ENCODE results near the gene TMEM190.
"Not testable (repeated sequence)": the region's sequence is repeated elsewhere in the genome, so short reads cannot be mapped to it uniquely, and the experiment has no call there.

The TMEM190 gene

DNA sequence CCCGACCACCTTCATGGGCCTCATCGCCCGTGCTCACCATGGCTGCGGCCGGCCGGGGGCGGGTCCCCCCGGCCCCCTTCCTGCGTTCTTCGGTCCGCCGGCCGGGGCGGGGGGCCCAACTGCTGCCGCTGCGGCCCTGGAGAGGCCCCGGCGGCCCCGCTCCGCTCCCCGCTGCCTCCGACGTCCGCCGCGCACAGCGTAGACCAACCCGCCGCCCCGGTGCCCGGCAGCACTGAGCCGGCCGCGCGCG lies 30.8 kb downstream of the TMEM190 start, which contains the start of gene UBE2S:
Gene UBE2S (minus strand): TSS at position 239 of the 250 bp plus-strand sequence. CDS start 199 bp downstream, at position 40.
- H3K4me3 ChIP-seq (ENCODE audit: low read depth, low read length), result peak within 1 kb of the TSS; percentile 82
- peak; percentile 95 for TF ChIP-seq POLR2A (IDR thresholded peaks at IDR 0.05; ENCODE audit: extremely low read depth, insufficient read length)
- DNase-seq (ENCODE audit: low read depth), result not testable (repeated sequence)

- DNase-seq (ENCODE audit: low read depth), result peak; percentile 98
- TF ChIP-seq MAX (IDR thresholded peaks at IDR 0.05; ENCODE audit: low read depth, low read length) (peak; percentile 86), POLR2A (IDR thresholded peaks at IDR 0.05; ENCODE audit: extremely low read depth, insufficient read length) (peak; percentile 20), CTCF (IDR thresholded peaks at IDR 0.05; ENCODE audit: low read depth, low read length) (no peak), MYC (IDR thresholded peaks at IDR 0.05; ENCODE audit: low read depth, low read length) (peak; percentile 96)
Observed at GRCh38 chr19:55407800-55408532, 31.3 kb downstream of the TMEM190 start.

GRCh38 chr19:55408533-55408872 lies 31.9 kb downstream of the TMEM190 start:
- H3K4me3 ChIP-seq (ENCODE audit: low read depth, low read length), result no peak overlapping the region
- TF ChIP-seq MYC (IDR thresholded peaks at IDR 0.05; ENCODE audit: low read depth, low read length), result no peak
- TF ChIP-seq CTCF (IDR thresholded peaks at IDR 0.05; ENCODE audit: low read depth, low read length), result no peak
- TF ChIP-seq POLR2A (IDR thresholded peaks at IDR 0.05; ENCODE audit: extremely low read depth, insufficient read length), result no peak
- TF ChIP-seq MAX (IDR thresholded peaks at IDR 0.05; ENCODE audit: low read depth, low read length), result no peak
- no peak for DNase-seq (ENCODE audit: low read depth)

More at GRCh38 chr19:55407800-55408532, 31.3 kb downstream of the TMEM190 start:
- H3K4me3 ChIP-seq (ENCODE audit: low read depth, low read length), result no peak overlapping the region

- DNase-seq (ENCODE audit: low read depth); H3K4me3 ChIP-seq (ENCODE audit: low read depth, low read length): not testable (repeated sequence)
Observed at GRCh38 chr19:55409179-55409578, 32.6 kb downstream of the TMEM190 start.

DNA sequence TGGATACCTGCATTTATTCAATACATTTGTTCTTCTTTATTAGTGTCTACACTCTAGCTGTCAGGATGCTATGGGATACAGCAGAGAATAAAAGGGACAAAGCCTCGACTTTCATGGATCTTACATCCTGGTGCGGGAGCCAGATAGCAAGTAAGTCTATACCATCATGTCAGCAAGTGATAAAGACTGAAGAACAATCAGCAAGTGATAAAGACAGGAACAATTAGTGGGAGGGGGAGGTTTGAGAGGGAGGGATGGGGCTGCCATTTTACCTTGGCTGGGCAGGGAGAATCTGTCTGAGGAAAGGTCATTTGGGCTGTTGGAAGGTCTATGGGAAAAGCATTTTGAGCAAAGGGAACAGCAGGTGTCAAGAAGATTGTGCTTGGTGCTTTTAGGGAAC lies 33.5 kb downstream of the TMEM190 start:
- no peak overlapping the region for H3K4me3 ChIP-seq (ENCODE audit: low read depth, low read length)
- no peak for DNase-seq (ENCODE audit: low read depth)
- TF ChIP-seq MAX (IDR thresholded peaks at IDR 0.05; ENCODE audit: low read depth, low read length) (no peak), CTCF (IDR thresholded peaks at IDR 0.05; ENCODE audit: low read depth, low read length) (no peak), MYC (IDR thresholded peaks at IDR 0.05; ENCODE audit: low read depth, low read length) (no peak), POLR2A (IDR thresholded peaks at IDR 0.05; ENCODE audit: extremely low read depth, insufficient read length) (no peak)

- TF ChIP-seq CTCF (IDR thresholded peaks at IDR 0.05; ENCODE audit: low read depth, low read length), result peak; percentile 47
- TF ChIP-seq MAX (IDR thresholded peaks at IDR 0.05; ENCODE audit: low read depth, low read length), result no peak
- peak; percentile 72 for DNase-seq (ENCODE audit: low read depth)
- no peak overlapping the region for H3K4me3 ChIP-seq (ENCODE audit: low read depth, low read length)
Observed at GRCh38 chr19:55418185-55418584, 41.6 kb downstream of the TMEM190 start.

DNA sequence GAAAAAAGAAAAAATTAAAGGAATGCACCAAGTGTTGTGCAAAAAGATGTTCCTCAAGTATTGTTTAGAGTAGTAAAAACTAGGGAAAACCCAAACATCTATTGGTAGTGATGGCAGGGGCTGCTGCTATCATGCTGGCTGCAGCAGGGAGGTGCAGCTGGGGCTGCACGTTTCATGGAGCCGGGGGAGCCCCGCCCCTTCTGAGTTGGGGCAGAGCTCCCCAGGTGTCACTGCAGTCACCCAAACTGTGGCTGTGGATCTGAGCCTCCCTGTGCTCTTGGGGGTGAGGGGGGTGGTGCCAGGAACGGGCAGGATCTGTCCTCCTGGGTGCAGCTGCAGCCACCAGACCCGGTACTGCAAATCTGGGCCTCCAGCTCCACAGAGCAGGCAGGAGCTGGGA lies 42.5 kb downstream of the TMEM190 start:
- no peak overlapping the region for H3K4me3 ChIP-seq (ENCODE audit: low read depth, low read length)
- DNase-seq (ENCODE audit: low read depth), result no peak
- TF ChIP-seq CTCF (IDR thresholded peaks at IDR 0.05; ENCODE audit: low read depth, low read length) (no peak), MYC (IDR thresholded peaks at IDR 0.05; ENCODE audit: low read depth, low read length) (no peak), POLR2A (IDR thresholded peaks at IDR 0.05; ENCODE audit: extremely low read depth, insufficient read length) (no peak), MAX (IDR thresholded peaks at IDR 0.05; ENCODE audit: low read depth, low read length) (no peak)
